GM18861 (cell line): Measurements from ENCODE around the gene SIK3.

Experiments
- ATAC-seq: cut with Tn5 transposase; IDR thresholded peaks from one replicate; pipeline ENCODE4 v1.9.1; 2021; ENCODE audit not compliant: unreplicated experiment

The SIK3 gene

DNA sequence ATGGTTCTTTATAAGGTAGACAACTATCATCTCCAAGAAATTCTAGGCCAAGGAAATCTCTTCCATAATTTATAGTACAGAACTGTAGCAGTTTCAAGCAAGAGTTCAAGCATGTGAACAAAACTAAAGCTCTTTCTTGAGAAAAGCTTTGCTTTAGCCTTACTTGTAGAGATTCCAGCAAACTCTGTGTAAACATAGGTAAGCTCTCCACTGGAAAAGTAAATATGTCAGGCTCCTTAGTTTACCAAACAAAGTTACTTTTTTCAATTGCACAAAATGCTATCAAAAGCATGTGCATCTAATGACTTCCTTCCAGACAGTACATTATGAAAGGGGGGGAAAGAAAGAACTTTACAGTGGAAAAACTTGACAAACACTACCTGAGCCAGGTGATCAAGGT, 125.0 kb downstream of the SIK3 start:
- ATAC-seq = no peak

DNA sequence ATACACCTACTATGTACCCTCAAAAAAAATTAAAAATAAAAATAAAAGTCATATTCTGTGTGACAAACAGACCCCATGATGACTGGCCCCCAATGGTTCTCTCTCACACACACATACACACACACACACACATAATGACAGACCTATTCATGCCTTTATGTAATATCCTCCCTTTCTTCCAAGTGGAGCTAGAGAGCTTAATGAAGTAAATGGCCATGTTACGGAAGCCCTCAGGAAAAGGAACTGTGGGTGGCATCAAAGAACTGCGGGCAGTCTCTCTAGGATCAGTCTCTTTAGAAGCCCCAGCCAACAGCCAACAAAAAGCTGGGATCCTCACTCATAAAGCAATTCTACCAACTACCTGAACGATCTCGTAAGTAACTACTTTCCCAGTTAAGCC, 125.5 kb downstream of the SIK3 start:
- ATAC-seq = no peak

GRCh38 chr11:116970485-116971292, 127.5 kb downstream of the SIK3 start:
- ATAC-seq = no peak

DNA sequence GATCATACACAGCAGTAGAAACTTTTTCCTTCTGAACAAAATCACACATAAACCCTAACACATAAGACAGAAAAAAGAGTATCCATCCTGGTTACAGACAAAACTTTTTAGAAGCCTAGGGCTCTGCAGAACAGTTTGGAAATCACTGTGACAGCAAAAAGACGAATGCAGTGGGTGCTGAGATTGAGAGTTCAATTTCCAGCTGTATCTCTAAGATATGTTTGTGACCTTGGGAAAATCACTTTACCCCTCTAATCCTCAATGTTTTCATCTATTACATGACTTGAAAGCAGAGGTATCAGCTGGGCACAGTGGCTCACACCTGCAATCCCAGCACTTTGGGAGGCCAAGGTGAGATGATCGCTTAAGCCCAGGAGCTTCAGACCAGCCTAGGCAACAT, 128.5 kb downstream of the SIK3 start:
- no peak for ATAC-seq

GRCh38 chr11:116964269-116964668, 134.0 kb downstream of the SIK3 start:
- no peak for ATAC-seq

DNA sequence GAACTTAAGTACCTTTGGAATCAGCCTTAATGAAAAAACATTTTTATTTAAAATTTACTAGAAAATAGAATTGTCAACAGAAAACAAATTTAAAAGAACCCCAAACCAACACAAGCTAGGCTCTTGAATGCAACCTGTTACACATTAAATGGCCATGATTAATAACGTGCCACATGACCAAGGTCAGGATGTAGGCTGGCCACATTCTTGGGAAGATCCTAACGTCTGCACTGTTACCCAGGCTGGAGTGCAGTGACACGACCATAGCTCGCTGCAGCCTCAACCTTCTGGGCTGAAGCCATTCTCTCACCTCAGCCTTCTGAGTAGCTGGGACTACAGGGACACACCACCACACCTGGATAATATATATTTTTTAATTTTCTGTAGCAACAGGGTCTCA, 134.4 kb downstream of the SIK3 start:
- ATAC-seq = no peak

- ATAC-seq = no peak
These were observed 136.1 kb downstream of the SIK3 start for GRCh38 chr11:116962108-116962507.

DNA sequence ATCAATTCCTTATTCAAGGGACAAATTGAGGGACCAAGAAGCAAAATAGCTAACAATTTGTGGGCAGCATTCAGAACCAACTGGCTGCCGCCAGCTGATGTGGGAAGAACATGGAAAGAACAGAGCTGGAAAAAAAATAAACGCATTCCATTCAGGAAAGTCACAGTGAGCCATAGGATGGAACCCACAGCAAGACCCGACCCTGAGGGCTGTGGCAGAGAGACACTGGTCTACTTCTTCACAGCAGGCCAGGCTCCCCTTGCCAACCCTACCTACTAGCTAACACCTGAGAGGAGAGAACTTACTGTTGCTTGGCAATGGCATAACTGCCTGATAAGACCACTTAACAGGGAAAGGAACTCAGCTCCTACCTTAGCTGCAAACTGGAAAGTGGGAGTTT, 137.3 kb downstream of the SIK3 start:
- no peak for ATAC-seq

DNA sequence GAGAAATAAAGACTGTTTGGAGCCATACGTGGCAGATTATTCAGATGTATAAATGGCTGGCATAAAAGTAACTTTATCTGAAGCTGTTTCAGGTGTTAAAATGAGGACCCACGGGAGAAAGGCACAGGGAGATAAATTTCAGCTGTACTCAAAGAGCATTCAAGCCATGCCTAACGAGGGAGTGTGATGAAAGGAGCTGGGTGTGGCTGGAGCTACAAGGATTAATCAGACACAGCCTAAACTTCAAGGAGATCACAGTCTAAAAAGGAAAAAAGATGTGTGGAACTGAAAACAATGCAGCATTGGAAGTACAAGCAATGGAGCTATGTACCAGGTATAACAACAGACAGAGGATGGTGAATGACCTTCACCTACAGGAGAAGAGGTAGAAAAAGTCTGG, 140.0 kb downstream of the SIK3 start:
- no peak for ATAC-seq

GRCh38 chr11:116955949-116956348, 142.3 kb downstream of the SIK3 start:
- no peak for ATAC-seq

DNA sequence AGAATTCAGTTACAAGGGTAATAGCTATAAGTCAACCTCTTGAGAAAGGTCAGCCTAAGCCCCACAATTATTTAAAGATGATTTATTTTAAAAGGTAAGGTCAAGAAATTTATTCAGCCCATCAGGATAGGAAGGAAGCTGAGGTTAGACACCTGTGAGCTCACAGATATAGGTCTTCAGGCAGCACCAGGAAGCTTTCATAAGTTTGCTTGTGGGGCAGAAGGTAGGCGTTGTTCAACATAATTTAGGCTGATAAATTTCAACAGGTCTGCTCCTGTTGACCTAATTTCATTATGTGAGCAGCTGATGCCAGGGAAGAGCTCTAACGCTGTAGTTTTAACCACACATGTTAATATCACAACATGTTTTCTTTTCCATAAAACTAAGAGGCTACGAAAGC, 142.7 kb downstream of the SIK3 start:
- ATAC-seq = no peak

- no peak for ATAC-seq
These were observed 144.5 kb downstream of the SIK3 start for GRCh38 chr11:116953530-116954285.

DNA sequence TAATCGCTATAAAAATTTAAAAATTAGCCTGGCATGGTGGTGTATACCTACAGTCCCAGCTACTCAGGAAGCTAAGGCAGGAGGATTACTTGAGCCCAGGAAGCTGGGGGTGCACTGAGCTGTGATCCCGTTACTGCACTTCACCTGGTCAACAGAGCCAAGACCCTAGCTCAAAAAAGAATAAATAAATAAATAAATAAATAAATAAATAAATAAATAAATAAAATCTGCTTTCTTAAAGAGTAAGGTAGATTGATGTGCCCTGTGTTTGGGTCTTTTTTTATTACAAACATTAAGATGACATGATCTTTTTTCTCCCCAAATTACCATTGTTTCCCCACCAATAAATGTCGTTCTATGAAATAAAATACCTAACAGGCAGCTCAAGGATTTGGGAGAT, 146.5 kb downstream of the SIK3 start:
- ATAC-seq = no peak

DNA sequence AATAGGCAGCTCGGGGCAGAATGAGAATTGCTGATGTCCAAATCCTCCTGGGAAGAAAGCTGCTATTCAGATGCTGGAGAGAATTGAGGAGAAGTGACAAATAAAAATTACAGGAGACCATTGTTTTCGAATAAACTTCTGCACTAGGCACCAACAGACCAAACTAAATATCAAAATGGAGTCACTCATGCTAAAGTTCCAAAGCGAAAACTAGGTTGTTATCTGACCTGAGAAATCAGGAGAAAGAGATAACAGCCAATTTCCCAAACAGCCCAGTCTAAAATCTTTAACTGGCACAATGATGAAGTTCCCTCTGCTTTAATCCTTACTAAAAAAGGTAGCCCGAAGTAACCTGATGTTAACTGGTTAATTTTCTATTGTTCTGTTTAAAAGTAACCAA, 148.0 kb downstream of the SIK3 start:
- ATAC-seq = no peak

DNA sequence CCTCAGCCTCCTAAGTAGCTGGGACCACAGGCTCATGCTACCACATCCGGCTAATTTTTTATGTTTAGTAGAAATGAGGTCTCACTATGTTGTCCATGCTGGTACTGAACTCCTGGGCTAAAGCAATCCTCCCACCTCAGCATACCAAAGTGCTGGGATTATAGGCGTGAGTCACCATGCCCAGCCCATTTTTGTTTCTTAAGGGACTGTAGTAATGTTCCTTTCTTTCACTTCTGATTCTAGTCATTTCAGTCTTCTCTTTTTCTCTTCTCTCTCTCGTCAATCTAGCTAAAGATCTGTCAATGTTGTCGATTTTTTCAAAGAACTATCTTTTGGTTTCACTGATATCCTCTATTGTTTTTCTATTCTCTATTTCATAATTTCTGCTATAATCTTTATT, 149.8 kb downstream of the SIK3 start:
- no peak for ATAC-seq

DNA sequence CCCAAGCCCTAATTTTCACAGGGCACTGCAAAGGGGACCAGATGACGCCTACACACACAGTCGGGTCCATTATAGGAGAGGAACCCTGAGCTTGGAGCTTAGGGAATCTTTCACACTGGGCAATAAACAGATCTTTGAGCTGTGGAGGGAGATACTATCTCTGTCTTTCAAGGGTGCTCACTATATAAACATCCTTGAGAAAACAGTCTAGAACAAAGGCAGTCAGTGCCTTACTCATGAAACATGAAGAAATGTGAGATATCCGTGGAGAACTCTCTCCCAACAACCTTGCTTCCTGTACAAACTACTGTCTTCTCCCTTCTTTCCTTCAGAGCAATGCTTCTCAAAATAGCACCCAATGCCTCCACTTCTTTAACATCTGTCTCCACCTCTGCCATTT, 151.8 kb downstream of the SIK3 start:
- no peak for ATAC-seq

DNA sequence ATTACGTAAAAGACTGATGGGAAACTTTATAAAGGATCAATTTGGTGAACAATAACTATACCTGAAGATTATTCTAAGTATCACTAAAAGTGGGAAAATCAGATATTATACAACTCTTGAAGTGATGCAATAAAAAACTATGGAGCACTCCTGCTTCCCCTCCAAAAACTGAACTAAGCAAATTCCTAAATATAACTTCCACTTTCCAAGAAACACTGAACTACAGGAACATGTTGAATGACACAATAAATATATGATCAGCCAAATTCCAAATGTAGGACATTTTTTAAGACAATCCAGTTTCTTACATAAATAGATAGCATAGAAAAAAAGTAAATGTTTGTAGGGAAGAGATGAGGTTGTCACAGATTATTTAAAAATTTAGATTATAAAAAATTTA, 158.7 kb downstream of the SIK3 start:
- ATAC-seq = no peak

DNA sequence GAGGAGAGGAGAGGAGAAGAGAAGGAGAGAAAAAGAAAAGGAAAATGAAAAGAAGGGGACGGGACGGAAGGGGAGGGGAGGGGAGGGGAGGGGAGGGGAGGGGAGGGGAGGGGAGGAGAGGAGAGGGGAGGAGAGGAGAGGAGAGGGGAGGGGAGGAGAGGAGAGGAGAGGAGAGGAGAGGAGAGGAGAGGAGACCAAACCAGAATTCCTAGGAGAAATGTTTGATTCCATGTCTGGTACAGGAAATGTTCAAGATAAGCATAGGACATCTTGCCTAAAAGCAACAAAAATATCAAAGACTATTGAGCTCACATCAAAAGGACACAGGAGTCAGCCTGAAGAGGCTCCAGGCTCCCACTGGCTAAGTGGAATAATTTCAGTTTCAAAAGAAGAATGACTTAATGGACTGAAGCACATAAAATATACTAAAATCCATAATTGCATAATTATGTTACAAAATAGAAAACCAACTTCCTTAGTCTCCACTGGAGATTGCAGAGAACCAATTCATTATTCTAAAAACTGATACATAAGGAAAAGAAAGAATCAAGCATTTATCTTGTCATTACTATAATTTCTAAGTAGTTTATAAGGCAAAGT, 159.7 kb downstream of the SIK3 start:
- no peak for ATAC-seq

DNA sequence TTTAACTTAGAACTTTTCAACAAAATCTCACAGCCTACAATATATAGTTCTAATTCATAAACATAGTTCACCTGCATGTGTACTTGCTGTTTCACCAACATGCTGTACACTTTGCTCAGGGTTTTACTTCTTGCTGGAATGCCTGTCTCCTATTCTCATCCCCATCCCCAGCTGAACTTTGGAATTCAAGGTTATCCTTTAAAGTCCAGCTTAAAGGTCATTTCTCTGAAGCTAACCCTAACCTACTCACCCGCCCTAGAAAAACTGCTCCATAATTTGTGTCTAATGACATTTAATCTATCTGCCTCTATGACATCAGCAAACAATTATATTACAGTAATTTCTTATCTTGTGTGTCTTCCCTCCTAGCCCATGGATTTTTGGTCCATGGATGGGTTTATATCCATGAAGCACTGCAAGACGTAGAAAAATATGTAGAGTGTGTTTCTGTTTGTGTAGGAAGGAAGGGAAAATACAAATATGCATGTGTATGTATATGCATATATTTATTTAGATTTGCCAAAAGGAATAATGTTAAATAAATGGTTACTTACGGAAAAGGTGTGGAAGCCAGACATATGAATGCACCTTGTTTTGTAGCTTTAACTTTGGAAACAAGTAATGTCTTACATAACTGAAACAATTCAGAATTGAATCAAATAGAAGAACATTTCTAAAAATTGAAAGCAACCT, 161.3 kb downstream of the SIK3 start:
- ATAC-seq = no peak

DNA sequence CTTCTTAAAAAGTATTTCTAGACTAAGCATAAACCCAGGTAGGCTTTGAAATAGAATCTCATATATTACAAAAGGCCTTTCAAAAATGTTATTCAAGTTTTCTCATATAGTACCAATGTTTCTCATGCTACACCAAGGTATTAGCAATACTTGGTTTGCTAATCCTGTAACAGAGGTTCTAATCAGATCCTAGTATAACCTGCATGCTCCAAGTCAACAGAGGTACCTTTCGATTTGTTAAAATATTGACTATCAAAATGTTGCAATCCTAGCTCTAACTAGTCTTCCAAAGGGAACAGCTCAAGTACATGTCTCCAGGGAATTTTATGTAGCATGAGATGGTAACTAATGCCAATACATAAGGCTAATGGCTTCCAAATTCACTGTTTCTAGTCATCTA, 162.7 kb downstream of the SIK3 start:
- ATAC-seq = no peak

DNA sequence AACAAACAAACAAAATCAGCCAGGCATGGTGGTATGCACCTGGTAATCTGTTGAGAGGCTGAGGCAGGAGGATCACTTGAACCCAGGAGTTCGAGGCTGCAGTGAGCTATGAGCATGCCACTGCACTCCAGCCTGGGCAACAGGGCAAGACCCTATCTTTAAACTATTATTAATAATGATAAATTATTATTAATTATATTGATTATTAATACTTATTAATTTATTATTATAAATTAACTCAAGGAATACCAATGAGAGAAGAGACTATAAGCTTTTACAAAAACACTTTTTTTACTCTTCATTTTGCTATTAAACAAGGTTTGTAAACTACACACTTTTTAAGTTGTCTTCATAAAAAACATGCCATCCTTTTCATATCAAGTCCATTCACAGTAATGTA, 163.1 kb downstream of the SIK3 start:
- ATAC-seq = no peak

DNA sequence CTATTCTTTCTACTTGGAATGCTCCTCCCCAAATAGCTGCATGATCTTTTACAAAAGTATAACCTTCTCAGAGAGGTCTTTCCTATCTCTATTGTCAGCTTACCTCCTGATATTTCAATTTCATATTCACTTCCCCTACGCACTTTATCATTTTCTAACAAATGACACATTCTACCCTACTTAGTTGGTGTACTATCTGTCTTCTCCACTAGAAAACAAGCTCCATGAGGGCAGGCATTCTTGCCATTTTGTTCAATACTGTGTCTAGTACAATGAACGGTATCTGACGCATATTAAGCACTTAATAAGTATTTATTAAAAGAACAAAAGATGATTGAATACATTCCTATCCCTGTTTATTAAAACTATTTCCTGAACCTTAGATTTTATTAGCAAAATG, 164.3 kb downstream of the SIK3 start:
- ATAC-seq = no peak
